DMS79 (cell line): ENCODE measurements around the gene CD93.

Source experiments
- DNase-seq: peaks from one replicate; lab custom pipeline; 2025; lab: John Stamatoyannopoulos, UW

The CD93 gene

GRCh38 chr20:23099791-23100719 lies 13.9 kb upstream of the CD93 start:
- DNase-seq, result no peak

DNA sequence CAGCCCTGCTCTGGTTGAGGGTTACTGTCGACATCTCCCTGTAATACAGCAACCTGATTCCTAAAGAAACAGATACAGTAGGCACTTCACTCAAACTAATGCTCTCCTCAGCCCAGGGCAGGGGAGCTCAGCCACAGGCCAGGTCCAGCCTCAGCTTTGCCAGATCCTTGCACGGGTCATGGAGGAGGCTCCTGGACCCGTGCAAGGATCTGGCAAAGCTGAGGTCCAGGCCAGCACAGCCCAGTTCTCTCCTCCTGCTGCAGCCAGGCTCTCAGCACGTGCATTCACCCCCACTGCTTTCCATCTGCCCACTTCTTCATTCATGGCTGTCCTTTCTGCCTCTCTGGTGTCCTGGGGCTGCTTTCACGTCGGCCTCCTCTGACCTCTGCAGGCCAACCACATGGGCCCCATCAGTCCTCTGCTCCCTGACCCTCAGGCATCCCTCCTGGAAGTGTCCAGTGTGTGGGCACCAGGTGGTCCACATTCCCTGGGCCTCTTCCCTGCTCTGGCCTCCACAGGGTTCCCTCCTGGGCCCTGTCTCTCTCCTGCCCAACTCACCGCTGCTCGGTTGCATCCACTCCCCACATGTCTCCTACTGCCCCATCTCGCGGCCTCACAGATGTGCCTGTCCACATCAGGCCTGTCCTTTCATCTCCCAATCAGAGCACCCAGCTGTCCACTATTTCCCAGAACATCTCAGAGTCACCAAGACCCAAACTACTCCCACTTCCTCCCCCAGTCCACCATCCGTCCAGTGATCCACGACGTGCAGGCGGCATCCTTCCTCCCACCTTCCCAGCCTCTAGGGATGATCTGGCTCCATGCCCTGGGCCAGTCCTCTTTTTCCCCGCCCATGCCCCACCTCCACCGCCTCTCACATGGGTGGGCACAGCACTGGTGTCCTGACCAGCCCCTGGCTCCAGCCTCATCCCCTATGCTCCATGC lies 11.8 kb upstream of the CD93 start:
- no peak for DNase-seq

DNA sequence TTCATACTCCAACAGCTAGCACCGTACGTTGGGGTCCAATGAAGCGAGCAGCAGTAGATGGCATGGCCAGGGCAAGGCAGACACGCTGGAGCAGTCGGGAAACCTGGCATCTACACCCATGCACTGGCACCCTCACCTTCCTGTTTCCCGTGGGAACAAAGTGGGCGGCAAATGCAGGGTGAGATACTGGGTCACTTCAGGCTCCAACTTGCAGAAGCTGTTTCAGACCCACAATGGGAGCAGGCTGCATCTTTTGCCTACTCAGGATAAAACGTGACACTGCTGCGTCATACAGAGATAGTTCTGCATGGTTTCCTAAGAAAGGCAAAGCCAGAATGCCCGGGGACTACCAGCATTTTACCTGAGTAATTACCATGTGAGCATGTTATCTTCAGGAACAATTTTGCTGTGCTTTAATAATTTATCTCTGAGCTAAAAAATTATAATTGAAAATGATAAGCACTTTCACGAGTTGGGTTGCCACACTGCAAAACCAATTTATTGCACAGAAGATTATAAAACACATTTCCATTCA lies 10.9 kb upstream of the CD93 start:
- no peak for DNase-seq

GRCh38 chr20:23096097-23096496 lies 10.0 kb upstream of the CD93 start:
- DNase-seq, result no peak

DNA sequence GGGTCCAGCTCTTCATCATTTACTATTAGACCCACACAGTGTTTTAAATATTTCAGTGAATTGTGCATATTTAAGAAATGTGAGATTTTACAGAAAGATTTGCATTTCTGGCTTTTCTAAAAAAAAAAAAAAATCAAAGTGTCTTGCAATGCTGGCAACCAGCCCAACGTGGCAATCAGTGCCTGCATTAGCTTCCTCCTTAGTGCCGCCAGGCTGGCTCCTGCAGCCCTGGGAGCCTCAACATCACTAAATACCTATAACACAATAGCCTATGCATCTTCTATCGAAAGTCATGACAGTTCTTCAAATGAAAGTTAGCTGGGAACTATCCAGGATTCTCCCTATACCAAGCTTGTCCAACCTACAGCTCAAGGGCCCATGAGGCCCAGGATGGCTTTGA lies 9.4 kb upstream of the CD93 start:
- DNase-seq, result no peak

DNA sequence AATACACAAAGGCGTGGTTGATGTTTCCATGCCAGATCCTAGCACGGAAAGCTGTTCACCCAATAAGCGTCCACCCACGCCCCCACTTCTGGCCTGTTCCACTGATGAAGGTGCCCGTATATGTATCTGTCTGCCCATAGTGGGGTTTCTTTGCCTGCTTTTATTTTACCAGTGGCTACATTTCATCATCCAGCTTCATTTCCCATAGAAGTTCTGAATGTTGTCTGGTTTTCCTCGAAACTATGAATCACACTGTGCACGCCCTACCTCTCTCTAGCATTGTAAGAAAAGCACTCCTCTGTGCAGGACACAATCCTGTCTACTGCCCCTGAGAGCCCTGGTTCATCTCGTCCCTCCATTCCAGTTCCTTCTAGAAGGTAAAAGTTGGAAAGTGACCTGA lies 8.8 kb upstream of the CD93 start:
- no peak for DNase-seq

DNA sequence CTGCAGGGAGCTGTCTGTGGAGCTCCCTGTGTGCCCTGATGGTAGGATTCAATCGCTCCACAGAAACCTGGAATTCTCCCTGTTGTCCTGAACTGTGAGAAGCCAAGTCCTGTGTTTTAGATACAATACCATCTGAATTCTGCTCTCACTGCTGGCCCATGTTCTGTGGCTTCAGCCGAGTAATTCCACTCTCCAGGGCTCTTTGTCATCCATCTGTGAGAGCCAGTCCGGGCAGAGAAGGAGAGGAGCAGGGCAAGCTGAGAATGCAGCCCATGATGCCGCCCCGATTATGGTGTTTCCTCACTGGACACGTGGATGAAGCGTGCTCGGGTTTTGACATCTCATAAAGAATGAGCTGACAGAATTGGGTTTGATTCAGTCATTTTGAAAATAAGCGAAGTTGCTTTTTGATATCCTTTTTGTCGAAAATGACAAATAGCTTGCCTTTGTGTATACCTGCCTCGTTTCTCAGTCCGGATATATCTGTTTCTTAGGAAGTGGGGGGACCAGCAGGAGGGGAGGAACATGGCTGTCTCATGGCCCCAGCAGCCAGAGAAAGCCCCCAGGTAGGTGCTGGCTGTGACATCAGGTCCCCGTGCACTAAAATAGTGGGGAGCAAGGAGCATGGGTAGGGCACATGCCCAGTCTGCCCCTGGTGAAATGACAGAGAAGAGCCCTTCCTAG lies 8.2 kb upstream of the CD93 start:
- DNase-seq, result no peak

DNA sequence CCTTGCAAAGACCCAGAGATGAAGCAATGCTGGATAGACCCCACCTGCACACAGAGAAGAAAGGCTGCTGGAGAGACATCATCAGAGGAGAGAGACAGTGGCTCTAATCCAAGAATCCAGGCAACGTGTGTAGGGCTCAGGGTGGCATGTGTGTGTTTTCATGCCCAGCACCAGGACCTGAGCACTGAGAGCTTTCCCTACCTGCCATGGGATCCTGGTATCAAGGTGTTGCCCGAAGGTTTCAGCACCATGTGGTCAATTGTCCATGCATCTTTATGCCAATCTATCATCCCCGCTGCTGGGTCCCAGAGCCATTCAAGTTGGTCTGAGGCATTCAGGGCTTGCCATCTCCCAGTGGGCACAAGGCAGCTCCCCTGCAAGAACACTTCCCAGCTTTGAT lies 7.5 kb upstream of the CD93 start:
- no peak for DNase-seq

DNA sequence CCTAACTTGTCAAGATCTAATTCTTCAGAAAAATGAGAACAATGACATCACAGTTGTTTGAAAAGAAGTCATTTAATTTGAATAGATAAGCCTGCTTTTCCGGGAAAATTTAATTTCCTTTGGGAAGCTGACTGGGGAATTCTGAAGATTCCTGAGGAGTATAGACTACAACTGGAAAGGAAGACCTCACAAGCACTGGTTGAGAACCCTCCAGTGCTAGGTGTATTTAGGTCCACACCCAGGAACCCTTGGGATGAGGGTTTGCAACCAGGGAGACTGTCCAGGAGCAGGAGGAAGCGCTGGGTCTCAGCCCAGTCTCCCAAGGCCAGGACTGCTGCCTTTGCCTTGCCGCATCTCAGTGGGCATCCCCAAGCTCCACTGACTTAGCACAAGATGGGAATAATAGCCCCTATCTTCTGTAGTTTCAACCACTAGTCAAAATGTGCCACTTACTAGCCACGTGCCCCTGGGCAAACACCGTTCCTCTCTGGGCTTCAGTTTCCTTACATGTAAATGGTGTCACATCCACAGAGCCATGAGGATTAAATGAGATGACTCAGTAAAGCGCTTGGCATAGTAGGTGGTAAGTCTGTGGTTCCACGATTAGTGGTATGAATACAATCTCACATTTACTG lies 6.9 kb upstream of the CD93 start:
- DNase-seq, result no peak

- DNase-seq, result no peak
Measured at GRCh38 chr20:23092384-23092756, 6.2 kb upstream of the CD93 start.

- no peak for DNase-seq
Measured at GRCh38 chr20:23091721-23092383, 5.7 kb upstream of the CD93 start.

DNA sequence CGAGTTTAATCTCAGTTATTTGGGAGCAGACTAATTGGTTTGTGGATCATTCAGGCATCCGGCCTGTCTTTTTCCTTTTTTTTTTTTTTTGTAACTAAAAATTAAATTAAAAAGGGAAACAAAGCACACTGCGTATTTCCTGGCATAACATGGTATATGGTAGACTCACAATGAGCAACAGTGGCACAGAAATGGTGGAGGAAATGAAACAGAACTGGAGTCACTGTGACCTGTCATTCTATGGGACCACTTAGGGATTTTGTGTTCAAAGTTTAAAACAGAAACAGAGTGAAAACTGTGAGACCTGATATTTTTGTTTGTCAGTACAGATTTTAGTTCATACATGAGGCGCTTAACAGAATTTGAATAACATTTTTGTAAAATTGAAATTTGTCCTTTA lies 4.8 kb upstream of the CD93 start:
- DNase-seq, result no peak

DNA sequence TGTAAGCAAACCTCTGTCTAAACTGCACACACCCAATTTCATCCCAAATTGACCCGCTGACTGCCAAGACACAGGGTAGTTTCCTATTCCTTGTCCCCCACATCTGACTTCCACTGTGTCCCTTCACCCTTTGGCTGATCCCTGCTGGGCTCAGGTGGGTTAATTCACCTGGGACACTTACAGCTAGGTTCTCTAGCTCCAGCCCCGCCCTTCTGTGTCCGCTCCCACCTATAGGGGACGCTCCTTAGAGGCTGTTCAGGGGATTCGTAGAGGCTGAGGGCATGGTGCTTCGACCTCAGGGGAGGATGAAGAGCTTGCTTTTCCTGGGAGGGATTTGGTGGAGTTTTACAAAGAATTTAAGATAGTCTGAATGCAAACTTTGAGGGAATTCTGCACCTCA lies 4.0 kb upstream of the CD93 start:
- no peak for DNase-seq

DNA sequence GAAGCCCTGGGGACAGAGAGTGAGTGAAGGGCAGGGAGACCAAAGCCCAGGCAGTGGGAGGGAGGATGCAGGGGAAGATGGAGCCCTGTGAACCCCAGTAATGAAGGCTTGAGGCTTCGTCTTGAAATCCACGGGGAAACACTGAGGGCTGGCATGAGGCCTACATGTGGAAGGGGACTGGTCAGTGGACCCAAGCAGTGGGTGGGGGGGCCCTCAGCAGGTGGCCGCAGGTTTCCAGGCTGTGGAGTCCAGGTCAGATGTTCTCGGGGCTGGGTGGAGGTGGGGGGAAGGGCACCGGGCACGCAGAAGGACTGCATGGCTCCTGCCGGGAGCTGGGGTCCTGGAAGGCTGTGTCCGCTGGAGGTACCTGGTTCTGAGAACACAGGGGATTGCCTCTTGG lies 2.7 kb upstream of the CD93 start:
- no peak for DNase-seq

DNA sequence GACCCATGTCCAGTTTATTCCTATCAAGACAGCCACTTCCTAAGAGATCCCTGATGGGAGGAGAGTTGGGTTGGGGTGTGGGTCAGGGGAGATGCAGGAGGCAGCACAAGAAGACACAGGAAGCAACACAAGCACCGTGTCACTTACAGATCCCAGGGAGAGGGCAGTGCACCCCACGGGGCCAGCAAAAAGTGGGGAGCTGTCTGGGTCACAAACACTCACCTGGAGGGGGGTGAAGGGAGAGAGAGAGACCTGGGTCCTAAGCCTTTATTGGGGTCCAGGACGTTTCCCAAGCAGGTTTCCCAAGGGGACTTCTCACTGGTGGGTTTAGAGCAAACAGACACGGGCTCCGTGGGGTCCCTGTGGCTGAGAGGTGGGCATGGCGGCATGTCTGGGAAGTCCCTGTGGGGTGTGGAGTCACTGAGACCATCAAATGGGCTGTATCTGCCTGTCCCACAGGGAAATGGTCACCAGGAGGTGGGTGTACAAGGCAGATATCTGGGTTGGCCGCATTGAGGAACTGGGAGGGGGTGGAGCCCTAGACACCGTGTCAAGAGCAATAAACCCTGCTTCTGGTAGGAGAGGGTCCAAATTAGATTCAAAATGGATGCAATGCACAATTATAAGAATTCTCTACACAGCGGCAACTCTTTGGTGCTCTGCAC lies 1.6 kb upstream of the CD93 start:
- DNase-seq, result no peak

DNA sequence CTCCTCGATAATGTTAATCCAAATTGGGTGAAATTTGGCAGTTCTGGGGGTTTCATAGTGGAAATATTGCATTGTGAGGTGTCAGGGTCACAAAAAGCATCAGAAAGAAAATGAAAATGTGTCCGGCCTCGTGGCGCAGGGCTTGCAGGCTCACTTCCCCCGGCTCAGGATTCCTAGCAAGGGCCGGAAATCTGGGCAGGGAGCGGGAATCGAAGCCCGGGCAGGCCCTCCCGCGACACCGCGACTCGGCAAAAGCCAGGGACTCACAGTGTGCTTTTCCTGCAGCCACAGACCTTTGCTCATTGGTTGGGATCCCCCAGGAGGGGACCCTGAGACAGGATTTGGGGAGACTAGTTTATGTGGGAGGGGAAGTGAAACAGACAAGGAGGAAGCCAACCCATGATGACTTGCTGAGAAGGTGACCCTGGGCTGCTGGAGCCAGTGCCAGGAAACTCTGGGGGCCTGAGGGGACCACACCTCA lies 847 bp upstream of the CD93 start:
- DNase-seq, result no peak

GRCh38 chr20:23085436-23086055 lies 578 bp downstream of the CD93 start:
- DNase-seq, result no peak

DNA sequence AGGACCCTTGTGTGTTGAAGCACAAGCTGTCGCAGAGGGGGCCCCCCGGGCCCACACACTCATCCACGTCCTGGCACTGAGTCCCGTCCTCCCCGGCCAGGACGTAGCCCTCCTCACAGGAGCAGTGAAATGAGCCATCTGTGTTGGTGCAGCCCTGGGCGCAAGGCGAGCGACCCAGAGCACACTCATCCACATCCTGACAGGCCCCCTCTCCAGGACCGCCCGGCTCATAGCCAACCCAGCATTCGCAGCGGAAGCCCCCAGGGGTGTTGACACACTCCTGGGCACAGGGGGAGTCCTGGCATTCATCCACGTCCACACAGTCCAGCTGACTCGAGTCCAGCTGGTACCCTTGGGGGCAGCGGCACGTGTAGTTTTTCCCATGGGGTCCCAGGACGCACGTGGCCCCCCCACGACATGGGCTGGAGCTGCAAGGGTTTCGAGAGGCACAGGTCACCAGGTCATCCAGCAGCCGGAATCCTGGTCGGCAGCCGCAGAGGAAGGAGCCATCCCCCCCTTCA lies 1.2 kb downstream of the CD93 start:
- DNase-seq, result no peak

DNA sequence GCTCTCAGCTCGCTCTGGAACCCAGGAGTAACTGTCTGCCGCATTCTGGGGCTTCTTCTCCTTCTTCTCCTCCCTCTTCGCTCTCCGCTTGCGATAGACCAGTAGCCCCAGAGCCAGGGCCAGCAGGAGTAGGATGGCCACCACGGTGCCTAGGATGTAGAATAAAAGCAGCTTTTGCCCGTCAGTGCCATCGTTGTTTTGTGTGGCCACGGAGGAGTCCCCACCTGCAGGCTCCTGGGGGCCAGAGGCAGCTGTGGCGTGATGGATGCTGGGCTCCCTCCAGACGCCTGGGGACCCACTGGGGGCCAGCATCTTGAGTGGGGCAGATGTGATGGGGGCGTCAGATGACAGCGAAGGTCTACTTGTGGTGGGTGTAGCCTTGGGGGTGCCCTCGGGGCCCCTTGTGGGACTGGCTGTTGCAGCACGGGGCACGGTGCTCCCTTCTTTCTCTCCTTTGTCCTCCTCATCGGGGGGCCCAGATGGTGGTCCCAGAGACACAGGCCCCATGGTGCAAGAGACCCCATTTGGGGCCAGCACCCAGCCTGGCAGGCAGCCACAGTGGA lies 1.8 kb downstream of the CD93 start:
- DNase-seq, result no peak
